ENCODE results near the gene ZCCHC12.
A peak's percentile ranks its signal among the peaks of the same experiment; 100 is the strongest.
"Not testable (repeated sequence)": the region's sequence is repeated elsewhere in the genome, so short reads cannot be mapped to it uniquely, and the experiment has no call there.

Gene ZCCHC12

DNA sequence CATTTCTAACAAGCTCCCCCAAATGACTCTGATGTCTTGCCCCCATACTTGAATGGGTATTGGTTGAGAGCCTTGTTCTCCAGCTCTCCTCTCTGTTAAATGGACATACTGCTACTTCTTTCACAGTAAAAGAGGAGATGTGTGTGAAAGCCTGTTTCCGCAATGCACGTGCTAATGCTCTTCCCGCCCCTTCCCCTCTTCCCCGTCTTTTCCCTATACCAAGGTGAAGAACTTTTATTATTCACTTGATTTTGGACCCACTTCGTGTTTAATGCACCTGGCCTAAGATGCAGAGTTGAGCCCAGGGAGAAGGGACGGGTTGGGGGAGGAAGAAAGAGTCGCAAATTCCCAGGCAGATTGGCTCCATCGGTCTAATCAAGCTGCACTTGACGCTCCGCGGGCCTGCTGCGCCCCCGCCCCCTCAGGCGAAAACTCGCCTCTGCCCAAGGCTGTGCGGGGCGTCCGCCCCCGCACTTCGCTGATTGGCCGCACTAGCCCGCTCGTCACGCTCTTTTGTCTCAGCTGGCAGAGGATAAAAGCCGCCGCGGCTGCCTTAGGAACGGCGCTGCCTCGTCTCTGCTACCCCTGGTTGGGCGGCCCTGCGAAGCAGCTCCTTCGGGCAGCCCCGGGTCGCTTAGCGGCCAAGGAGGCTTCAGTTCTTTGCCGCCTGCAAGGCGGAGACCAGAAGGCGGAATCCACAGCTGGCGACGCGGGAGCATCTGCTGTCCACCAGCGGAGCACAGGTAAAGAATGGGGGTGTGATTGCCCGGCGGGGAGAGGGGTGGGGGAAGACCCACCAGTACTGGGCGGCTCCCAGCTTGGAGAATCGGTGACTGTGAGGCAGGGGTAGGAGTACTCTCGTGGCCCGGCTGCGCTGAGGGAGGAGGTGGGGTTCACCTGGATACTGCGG is at the start of gene ZCCHC12:
Gene ZCCHC12, plus strand, starts transcription at position 562 of the 910 bp plus-strand sequence. CDS start 1,421 bp downstream, outside the sequence.
- peaks cover 46% of the 10 kb centered on the region for H3K27me3 Mint-ChIP-seq

DNA sequence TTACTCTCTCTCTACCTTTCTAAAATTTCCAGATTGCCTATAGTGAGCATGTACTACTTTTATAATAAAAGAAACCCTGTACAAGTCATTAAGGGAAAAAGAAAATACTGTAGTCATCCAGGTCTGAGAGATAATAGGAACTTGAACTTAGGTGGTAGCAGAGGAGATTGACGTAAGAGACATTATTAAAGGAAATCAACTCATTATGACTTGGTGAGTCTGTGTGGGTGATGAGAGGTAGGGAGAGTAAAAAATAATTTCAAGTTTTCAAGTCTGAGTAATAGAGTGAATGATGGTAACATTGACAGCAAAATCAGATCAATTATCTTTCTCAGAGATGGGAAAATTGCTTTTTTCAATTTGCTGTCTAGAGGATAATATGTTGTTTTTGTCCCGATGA is 44.0 kb upstream of the ZCCHC12 start:
- Mint-ChIP-seq H3K36me3 (ENCODE audit: low read depth) (no peaks in the 10 kb centered on the region), H3K9me3 (no peaks in the 10 kb centered on the region), H3K27ac (no peak overlapping the region), H3K4me3 (no peak overlapping the region), H3K27me3 (peaks cover 13% of the 10 kb centered on the region), H3K4me1 (ENCODE audit: low read depth) (no peaks in the 10 kb centered on the region)

More for the DNA sequence above, at the start of gene ZCCHC12:
- Mint-ChIP-seq H3K4me3 (peak within 1 kb of the TSS; percentile 64), H3K4me1 (ENCODE audit: low read depth) (peaks cover 24% of the 10 kb centered on the region), H3K9me3 (no peaks in the 10 kb centered on the region), H3K27ac (no peak within 1 kb of the TSS), H3K36me3 (ENCODE audit: low read depth) (no peaks in the 10 kb centered on the region)

DNA sequence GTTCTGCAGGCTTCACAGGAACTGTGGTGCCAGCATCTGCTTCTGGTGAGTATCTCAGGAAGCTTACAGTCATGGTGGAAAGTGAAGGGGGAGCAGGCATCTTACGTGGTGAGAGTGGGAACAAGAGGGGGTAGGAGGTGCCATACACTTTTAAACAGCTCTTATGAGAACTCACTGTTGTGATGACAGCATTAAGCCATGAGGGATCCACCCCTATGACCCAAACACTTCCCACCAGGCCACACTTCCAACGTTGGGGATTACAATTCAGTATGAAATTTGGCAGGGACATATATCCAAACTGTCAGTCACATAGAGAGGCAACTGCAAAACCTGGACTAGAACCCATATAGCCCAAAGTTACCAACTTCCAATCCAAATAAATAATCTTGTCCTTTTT is 43.1 kb upstream of the ZCCHC12 start:
- Mint-ChIP-seq H3K9me3 (no peaks in the 10 kb centered on the region), H3K4me1 (ENCODE audit: low read depth) (no peaks in the 10 kb centered on the region), H3K27me3 (peaks cover 6% of the 10 kb centered on the region), H3K4me3 (no peak overlapping the region), H3K27ac (no peak overlapping the region), H3K36me3 (ENCODE audit: low read depth) (no peaks in the 10 kb centered on the region)

DNA sequence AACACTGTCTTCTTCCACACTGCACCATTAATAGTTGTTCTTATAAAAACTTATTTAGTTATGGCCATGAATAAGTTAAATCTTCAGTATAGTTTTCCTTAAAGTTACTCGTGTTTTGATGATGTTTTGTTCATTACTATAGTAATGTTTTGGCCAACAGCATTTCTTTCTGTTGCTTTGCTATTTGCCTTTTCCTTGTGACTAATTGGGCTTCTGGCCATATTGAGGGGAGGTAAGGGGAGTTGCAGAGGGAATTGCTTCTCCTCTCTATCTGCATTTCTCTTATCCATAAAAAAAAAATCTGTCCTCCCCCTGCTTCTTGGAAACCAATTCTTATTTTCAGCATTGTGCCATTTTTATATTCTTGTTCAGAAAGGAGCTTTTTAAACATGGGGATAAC is 42.7 kb upstream of the ZCCHC12 start:
- Mint-ChIP-seq H3K27ac (no peak overlapping the region), H3K27me3 (peaks cover 3% of the 10 kb centered on the region), H3K36me3 (ENCODE audit: low read depth) (no peaks in the 10 kb centered on the region), H3K4me1 (ENCODE audit: low read depth) (no peaks in the 10 kb centered on the region), H3K9me3 (no peaks in the 10 kb centered on the region), H3K4me3 (no peak overlapping the region)

DNA sequence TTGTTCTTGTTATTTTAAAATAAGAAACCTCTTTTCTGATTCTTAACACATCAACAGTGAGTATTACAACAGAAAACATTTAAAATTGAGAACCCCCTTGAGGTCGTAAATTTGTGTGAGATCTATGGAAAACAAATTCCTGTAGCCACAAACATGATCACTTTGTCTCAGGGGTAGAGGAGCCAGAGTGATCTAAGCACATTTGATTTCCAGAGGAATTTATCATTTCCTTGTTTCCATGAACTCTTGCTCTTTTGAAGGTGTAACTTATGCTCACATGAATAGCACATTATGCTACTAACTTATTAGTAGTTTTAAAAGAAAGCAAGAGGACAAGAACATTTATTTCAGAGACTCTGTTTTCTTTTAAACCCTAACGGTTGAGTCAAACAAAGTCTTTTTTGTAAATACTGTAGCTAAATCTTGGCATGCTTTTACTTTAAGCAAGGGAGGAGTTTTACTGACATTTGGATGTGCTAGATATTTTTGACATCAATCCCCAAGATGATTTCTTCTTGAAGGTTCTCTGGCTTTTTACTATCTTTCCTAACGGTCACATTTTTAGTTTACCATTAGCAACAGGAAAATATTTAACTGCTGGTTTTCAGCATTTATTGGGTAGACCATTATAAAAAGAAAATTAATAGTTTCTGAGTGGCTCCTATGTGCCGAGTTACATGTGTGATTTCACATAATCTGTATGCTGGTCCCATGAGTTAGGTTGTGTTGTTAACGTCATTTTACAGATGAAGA is 27.9 kb upstream of the ZCCHC12 start:
- Mint-ChIP-seq H3K4me1 (ENCODE audit: low read depth) (no peaks in the 10 kb centered on the region), H3K36me3 (ENCODE audit: low read depth) (no peaks in the 10 kb centered on the region), H3K27me3 (peaks cover 4% of the 10 kb centered on the region), H3K4me3 (no peak overlapping the region), H3K27ac (no peak overlapping the region), H3K9me3 (no peaks in the 10 kb centered on the region)

DNA sequence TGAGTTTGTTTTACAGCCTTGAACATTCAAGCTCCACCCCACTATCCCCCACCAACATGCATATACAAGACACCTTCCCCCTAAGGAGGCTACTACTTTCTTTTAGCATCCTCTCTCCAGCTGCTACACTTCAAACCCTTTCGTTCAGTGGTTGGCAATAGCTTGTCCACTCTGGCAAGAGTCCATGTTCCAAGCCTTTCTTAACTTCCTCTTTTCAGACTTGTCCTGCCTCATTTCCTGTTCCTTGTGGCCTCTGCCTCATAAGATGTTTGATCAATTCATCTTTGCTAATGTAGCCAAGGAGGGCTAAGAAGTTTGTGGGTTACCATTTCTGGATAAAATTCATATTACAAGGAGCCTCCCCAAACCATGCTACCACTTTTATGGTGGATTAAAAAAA is 20.8 kb upstream of the ZCCHC12 start:
- Mint-ChIP-seq H3K9me3 (no peaks in the 10 kb centered on the region), H3K27me3 (peaks cover 5% of the 10 kb centered on the region), H3K4me1 (ENCODE audit: low read depth) (no peaks in the 10 kb centered on the region), H3K36me3 (ENCODE audit: low read depth) (no peaks in the 10 kb centered on the region), H3K4me3 (no peak overlapping the region), H3K27ac (no peak overlapping the region)

DNA sequence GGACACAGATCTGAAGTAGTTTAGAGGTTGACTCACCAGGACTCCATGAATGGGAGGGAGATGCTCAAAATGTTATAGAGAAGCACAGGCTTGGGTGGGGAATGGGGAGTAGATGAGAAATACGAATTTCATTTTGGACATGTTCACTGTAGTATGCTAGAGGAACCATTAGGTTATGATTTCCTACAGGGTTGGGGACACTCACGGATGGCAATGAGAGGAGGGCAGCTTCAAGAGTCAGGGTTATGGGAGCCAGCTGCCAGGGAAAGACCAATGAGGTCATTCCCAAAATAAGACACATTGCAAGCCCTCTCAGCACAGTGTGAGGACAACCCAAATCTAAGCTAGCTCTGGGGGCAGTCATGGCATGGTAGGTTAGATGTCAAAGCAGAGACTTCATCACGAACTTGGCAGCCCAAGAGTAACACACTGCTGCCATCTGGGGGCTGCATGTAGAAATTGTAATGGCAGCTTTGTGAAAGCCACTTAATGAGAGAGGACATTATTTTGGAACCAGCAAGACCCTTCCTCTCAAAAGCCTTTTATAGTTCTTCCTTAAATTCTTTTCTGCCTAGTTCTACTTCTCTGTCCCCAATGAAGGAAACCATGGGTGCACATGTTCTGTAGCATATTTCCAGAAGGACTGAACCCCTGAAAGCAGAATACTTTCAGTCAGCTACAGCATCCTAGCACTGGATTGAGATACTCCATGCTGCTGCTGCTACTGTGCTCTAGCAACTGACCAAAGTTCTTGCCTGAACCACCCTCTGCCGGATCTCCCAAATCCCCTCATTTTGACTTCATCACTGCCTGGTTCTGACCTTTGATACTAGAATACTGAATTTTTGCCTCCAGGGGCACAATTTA is 16.2 kb upstream of the ZCCHC12 start:
- no peaks in the 10 kb centered on the region for H3K36me3 Mint-ChIP-seq (ENCODE audit: low read depth)
- no peaks in the 10 kb centered on the region for H3K4me1 Mint-ChIP-seq (ENCODE audit: low read depth)
- no peaks in the 10 kb centered on the region for H3K9me3 Mint-ChIP-seq
- H3K27me3 Mint-ChIP-seq: peaks cover 9% of the 10 kb centered on the region
- no peak overlapping the region for H3K27ac Mint-ChIP-seq
- H3K4me3 Mint-ChIP-seq: no peak overlapping the region

DNA sequence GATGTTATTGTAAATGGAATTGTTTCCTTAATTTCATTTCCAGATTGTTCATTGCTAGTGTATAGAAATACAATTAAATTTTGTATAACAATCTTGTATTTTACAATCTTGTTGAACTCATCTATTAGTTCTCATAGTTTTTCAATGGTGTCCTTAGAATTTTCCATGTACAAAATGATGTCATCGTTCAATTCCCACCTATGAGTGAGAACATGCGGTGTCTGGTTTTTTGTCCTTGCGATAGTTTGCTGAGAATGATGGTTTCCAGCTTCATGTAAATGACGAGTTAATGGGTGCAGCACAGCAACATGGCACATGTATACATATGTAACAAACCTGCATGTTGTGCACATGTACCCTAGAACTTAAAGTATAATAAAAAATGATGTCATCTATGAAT is 6.4 kb upstream of the ZCCHC12 start:
- H3K36me3 Mint-ChIP-seq (ENCODE audit: low read depth); H3K4me3 Mint-ChIP-seq; H3K27ac Mint-ChIP-seq; H3K4me1 Mint-ChIP-seq (ENCODE audit: low read depth); H3K9me3 Mint-ChIP-seq; H3K27me3 Mint-ChIP-seq: not testable (repeated sequence)

DNA sequence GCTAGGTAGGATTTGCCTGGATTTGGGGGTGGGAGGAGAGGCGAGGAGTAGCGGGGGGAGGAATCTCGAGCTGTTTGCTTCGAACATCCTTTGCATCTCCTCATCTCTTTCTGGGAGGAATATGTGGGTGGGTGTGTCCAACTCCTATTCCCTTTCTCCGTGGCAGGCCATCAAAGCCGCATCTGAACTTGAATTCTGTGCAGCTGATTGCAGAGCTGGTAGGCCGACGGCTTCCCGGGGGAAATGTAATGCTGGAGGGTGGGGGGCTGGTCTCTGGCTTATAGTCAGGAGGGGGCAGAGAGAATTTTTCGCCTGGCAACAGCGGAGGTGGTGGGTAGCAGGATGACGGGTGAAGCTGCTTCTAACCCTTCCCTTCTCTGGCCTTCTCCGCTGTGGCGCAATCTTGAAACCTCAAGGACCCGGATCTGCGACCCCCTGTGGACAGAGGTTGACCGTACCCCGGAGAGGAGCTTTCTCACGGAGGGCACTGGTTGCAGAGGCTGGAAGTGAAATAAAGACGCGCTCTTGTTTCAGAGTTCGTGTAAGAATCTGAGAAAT is 628 bp downstream of the ZCCHC12 start:
- Mint-ChIP-seq H3K9me3 (no peaks in the 10 kb centered on the region), H3K36me3 (ENCODE audit: low read depth) (no peaks in the 10 kb centered on the region), H3K4me3 (peak overlapping the region; percentile 64), H3K4me1 (ENCODE audit: low read depth) (peaks cover 24% of the 10 kb centered on the region), H3K27me3 (peaks cover 50% of the 10 kb centered on the region), H3K27ac (no peak overlapping the region)

DNA sequence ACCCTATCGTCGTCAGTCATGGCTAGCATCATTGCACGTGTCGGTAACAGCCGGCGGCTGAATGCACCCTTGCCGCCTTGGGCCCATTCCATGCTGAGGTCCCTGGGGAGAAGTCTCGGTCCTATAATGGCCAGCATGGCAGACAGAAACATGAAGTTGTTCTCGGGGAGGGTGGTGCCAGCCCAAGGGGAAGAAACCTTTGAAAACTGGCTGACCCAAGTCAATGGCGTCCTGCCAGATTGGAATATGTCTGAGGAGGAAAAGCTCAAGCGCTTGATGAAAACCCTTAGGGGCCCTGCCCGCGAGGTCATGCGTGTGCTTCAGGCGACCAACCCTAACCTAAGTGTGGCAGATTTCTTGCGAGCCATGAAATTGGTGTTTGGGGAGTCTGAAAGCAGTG is 1.6 kb downstream of the ZCCHC12 start:
- Mint-ChIP-seq H3K36me3 (ENCODE audit: low read depth) (no peaks in the 10 kb centered on the region), H3K27me3 (peaks cover 54% of the 10 kb centered on the region), H3K4me1 (ENCODE audit: low read depth) (peaks cover 24% of the 10 kb centered on the region), H3K4me3 (no peak overlapping the region), H3K27ac (no peak overlapping the region), H3K9me3 (no peaks in the 10 kb centered on the region)

DNA sequence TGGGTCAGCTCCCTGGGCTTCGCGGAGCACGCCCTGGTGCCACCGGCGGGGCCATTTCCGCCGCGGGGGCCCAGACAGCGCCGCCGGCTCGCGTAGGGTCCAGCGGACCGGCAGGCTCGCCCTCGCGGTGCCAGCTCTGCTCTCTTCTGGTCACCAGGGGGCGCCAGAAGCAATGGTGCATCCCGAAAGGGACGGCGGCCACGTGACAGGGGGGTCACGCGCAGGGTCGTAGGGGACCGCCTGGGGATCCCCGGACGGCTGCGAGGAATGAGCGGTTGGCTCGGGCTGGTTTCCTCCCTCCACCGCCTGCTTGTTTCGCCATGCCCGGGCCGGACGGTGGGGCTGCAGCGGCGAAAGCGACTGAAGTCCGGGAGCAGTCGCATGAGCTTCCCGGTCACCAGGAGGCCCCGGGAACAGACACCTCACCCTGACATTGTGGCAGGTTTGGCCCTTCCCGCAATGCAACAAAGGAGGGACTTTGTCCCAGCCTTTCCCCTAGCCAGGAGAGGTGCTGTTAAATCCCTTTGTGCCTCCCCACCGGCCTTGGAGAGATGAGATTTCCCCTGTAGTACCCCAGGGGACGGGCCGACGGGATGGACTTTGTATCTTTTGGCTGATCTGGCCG is 15.8 kb downstream of the ZCCHC12 start:
- peak overlapping the region; percentile 26 for H3K4me3 Mint-ChIP-seq
- H3K9me3 Mint-ChIP-seq: no peaks in the 10 kb centered on the region
- H3K36me3 Mint-ChIP-seq (ENCODE audit: low read depth): no peaks in the 10 kb centered on the region
- no peaks in the 10 kb centered on the region for H3K4me1 Mint-ChIP-seq (ENCODE audit: low read depth)
- no peak overlapping the region for H3K27ac Mint-ChIP-seq
- H3K27me3 Mint-ChIP-seq: peaks cover 4% of the 10 kb centered on the region

DNA sequence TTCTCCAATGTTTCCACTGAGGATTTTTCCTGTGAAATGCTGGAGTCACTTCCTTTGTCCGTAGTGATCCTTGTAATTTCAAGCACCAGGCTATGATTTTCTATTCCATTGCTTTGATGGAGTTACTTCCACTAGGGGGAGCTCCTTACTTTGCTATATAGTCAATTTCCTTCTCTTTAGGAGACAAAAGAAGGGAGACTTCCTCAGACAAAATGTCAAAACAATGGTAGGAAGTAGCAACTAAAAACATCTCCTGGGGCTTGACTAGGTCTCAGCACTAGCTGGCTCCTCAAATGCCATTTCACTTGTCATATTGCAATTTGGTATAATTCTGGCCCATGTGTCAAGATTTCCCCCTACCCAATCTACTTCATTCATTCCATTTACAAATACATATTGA is 24.1 kb downstream of the ZCCHC12 start:
- Mint-ChIP-seq H3K36me3 (ENCODE audit: low read depth) (no peaks in the 10 kb centered on the region), H3K4me3 (no peak overlapping the region), H3K4me1 (ENCODE audit: low read depth) (no peaks in the 10 kb centered on the region), H3K27ac (no peak overlapping the region), H3K9me3 (no peaks in the 10 kb centered on the region), H3K27me3 (no peaks in the 10 kb centered on the region)

DNA sequence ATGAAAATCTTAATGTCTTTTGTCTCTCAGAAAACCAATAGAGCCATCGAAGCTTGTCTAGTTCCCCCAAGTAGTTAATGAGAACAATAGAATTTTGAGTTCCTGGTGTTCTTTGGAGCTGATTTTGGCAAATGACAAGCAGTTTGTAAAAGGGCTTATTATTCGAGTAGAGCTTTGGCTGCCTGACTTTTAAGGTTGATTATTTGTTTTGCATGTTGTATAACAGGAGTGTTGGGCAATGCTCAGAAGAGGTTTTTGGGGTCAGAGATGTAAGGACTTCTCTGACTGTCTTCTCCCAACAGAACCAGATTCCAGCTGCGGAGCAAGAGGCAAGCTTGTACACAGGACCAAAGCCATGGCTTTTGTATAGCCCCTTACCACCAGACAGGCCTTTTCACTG is 30.0 kb downstream of the ZCCHC12 start:
- Mint-ChIP-seq H3K9me3 (no peaks in the 10 kb centered on the region), H3K27me3 (no peaks in the 10 kb centered on the region), H3K4me3 (no peak overlapping the region), H3K27ac (no peak overlapping the region), H3K36me3 (ENCODE audit: low read depth) (no peaks in the 10 kb centered on the region), H3K4me1 (ENCODE audit: low read depth) (no peaks in the 10 kb centered on the region)

DNA sequence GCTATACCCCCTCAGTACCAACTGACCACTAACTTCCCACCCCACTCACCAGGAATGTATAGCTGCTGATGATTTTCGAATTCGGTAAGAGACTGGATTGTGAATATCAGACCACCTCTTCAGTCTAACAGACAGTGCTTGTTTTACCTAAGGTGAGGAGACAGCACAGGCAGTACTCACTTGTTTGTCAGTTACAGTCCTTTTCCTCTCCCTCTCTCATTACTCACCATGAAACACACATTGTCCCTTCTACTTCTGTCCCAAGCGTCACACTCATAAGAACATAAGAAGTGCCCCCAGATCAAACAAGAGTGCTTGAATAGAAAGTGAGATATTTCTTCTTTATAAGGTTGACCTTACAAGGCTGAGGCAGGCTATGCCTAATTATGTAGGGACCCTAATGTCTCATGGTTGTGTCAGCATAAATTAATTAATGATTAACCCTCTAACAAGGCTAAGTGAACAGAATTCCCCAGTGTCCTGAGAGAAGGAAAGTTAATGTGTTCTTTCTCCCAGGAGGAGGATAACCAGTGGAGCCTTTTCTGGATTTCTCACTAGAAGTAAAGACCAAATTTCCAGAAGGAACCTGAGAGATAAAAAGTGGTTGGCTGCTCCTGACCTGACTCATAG is 32.2 kb downstream of the ZCCHC12 start:
- Mint-ChIP-seq H3K4me1 (ENCODE audit: low read depth) (no peaks in the 10 kb centered on the region), H3K27ac (no peak overlapping the region)

More for the DNA sequence above, 32.2 kb downstream of the ZCCHC12 start:
- no peaks in the 10 kb centered on the region for H3K9me3 Mint-ChIP-seq
- no peaks in the 10 kb centered on the region for H3K36me3 Mint-ChIP-seq (ENCODE audit: low read depth)
- peaks cover 5% of the 10 kb centered on the region for H3K27me3 Mint-ChIP-seq
- H3K4me3 Mint-ChIP-seq: no peak overlapping the region
